ENCODE data around the gene SUDS3. TPM values are rescaled to one million over a fixed set of nuclear protein-coding genes. Genes with fewer than 3 reads are reported as not detected.

The SUDS3 gene
- total and polyA plus RNA-seq, 2 experiments from 2014 or later, result 53.0 to 77.1 TPM

GRCh38 chr12:118436986-118437385 is 60.6 kb downstream of the SUDS3 start:
- Histone ChIP-seq H3K79me2 (replicated peaks; ENCODE audit: insufficient read depth) (no peaks in the 10 kb centered on the region), H3K36me3 (ENCODE audit: insufficient read depth) (no peaks in the 10 kb centered on the region), H3K27me3 (ENCODE audit: insufficient read depth) (no peaks in the 10 kb centered on the region), H2AFZ (no peak overlapping the region), H3K27ac (ENCODE audit: low read depth) (no peak overlapping the region), H3K4me2 (no peak overlapping the region), H4K20me1 (replicated peaks; ENCODE audit: insufficient read depth) (no peaks in the 10 kb centered on the region), H3F3A (replicated peaks; ENCODE audit: low read depth) (no peaks in the 10 kb centered on the region), H3K4me3 (no peak overlapping the region), H3K9me2 (ENCODE audit: insufficient read depth) (no peaks in the 10 kb centered on the region), H3K4me1 (ENCODE audit: insufficient read depth) (no peaks in the 10 kb centered on the region)
- Mint-ChIP-seq H3K36me3 (ENCODE audit: low read depth) (no peaks in the 10 kb centered on the region), H3K9me3 (no peaks in the 10 kb centered on the region), H3K27ac (no peak overlapping the region), H3K27me3 (ENCODE audit: insufficient read depth, low read depth, poor library complexity) (no peaks in the 10 kb centered on the region), H3K4me3 (no peak overlapping the region), H3K4me1 (no peaks in the 10 kb centered on the region)
- TF ChIP-seq JUNB (IDR thresholded peaks at IDR 0.05; ENCODE audit: unreplicated experiment), result no peak
- TF ChIP-seq ZNF114 (CRISPR knock-in tag; IDR thresholded peaks at IDR 0.05), result no peak
- no peak for TF ChIP-seq EZH2phosphoT487 (IDR thresholded peaks at IDR 0.05; ENCODE audit: unreplicated experiment)
- TF ChIP-seq ZNF462 (CRISPR knock-in tag; IDR thresholded peaks at IDR 0.05), result no peak
- no peak for TF ChIP-seq CREB1 (CRISPR knock-in tag; IDR thresholded peaks at IDR 0.05; ENCODE audit: low read depth)
- TF ChIP-seq ETS1 (IDR thresholded peaks at IDR 0.05), result no peak
- no peak for TF ChIP-seq NANOG (IDR thresholded peaks at IDR 0.05; ENCODE audit: borderline replicate concordance)
- no peak for TF ChIP-seq EZH2 (IDR thresholded peaks at IDR 0.05; ENCODE audit: low read depth, unreplicated experiment)
- no peak for TF ChIP-seq ZNF331 (CRISPR knock-in tag; IDR thresholded peaks at IDR 0.05; ENCODE audit: low read depth)
- TF ChIP-seq REST (IDR thresholded peaks at IDR 0.05; ENCODE audit: unreplicated experiment), result no peak
- TF ChIP-seq POLR2AphosphoS5 (IDR thresholded peaks at IDR 0.05; ENCODE audit: low read depth), result no peak
- TF ChIP-seq STAT1 (IDR thresholded peaks at IDR 0.05; ENCODE audit: unreplicated experiment), result no peak
- TF ChIP-seq CTCF (conservative IDR thresholded peaks at IDR 0.05; ENCODE audit: low read depth in 2 of 2), result no peak
- ATAC-seq (no peak), DNase-seq (ENCODE audit: low spot score) (no peak)

All from GM23338 (cell line).